ENCODE measurements around the gene NKAIN1. TPM values are rescaled to one million over a fixed set of nuclear protein-coding genes. Genes with fewer than 3 reads are reported as not detected.

The NKAIN1 gene
- total and polyA plus RNA-seq, 2 of the 13 experiments (the other 11 are each of a cell fraction or from before 2014, with no cell fraction given): 0.29 to 0.40 TPM

- Histone ChIP-seq H3K4me2 (ENCODE audit: low read depth, low read length) (peak overlapping the region; percentile 79), H3K9me3 (ENCODE audit: low read length) (no peaks in the 10 kb centered on the region), H4K20me1 (ENCODE audit: insufficient read depth, low read length) (peaks cover 2% of the 10 kb centered on the region; the same call in 1 of the 2 replicates), H3K27me3 (ENCODE audit: control insufficient read depth in 1 of 2, insufficient read depth in 2 of 2, low read length in 2 of 2) (peaks cover 1 to 11% of the 10 kb centered on the region in 2 experiments; a peak in 1 of 5 replicates), H3K4me3 (replicated peaks in 1 of 3; ENCODE audit: insufficient read depth in 1 of 3, low read depth in 2 of 3, low read length in 3 of 3) (peak overlapping the region; percentile 28 to 69 (median 34)), H3K27ac (ENCODE audit: extremely low read length, insufficient read depth, low read length) (no peak overlapping the region), H3K4me1 (ENCODE audit: insufficient read depth, low read length) (peaks cover 14% of the 10 kb centered on the region), H3K9ac (ENCODE audit: insufficient read depth, low read depth, low read length) (no peak overlapping the region), H3K79me2 (ENCODE audit: insufficient read depth, low read length) (no peaks in the 10 kb centered on the region), H3K36me3 (replicated peaks in 1 of 2; ENCODE audit: control insufficient read depth in 1 of 2, insufficient read depth in 2 of 2, low read length in 2 of 2) (no peaks in the 10 kb centered on the region), H2AFZ (ENCODE audit: low read length) (no peak overlapping the region)
- ATAC-seq (peak; percentile 80), DNase-seq (ENCODE audit: low spot score) (peak; percentile 23), FAIRE-seq (no peak)
- in situ Hi-C loops (cut with HindIII; ENCODE audit: extremely low pct_ligation_motif_present, low pct_unique_long_range_greater_than_20kb): loop anchor here (10.0 kb wide), 1 partner anchor 243 kb away; no protein-coding TSS in a partner anchor
- BruUV-seq (replicated peaks): no TSS peak
- CTCF ChIA-PET (ENCODE audit: low intra/inter-chr PET ratio, low total read pairs): interaction anchor here (1.2 to 1.6 kb wide), 3 partner anchors 11 to 153 kb away, joined by 5 to 8 read pairs (median 6); no protein-coding TSS in a partner anchor
- intact Hi-C loops (cut with micrococcal nuclease; ENCODE audit: unreplicated experiment): no loop called here
- POLR2A ChIA-PET: interaction anchor here (0.8 to 1.4 kb wide), 2 partner anchors 11 to 118 kb away, joined by 3 to 9 read pairs; no protein-coding TSS in a partner anchor
- WGBS (ENCODE audit: low lambda C conversion rate): 2% methylated on average over 23 of the region's 52 CpGs
- 0 out of 2 replicates have a peak, but pooled peaks have one; percentile 41 for TF ChIP-seq JUND (CRISPR knock-in tag; IDR thresholded peaks at IDR 0.05)
- no peak for TF ChIP-seq SOX13 (IDR thresholded peaks at IDR 0.05)
- no peak; a peak in 1 of 4 replicates for TF ChIP-seq SOX13 (CRISPR knock-in tag; conservative IDR thresholded peaks at IDR 0.05 in 1 of 2, IDR thresholded peaks at IDR 0.05 in 1 of 2)
- no peak for TF ChIP-seq ZNF230 (CRISPR knock-in tag; IDR thresholded peaks at IDR 0.05)
- TF ChIP-seq ZBTB20 (CRISPR knock-in tag; IDR thresholded peaks at IDR 0.05; ENCODE audit: borderline replicate concordance, low read depth): peak; percentile 13; the same call in 1 of the 2 replicates
- TF ChIP-seq ZNF556 (CRISPR knock-in tag; IDR thresholded peaks at IDR 0.05; ENCODE audit: borderline replicate concordance): no peak; the same call in 1 of the 2 replicates
- peak; percentile 46 for TF ChIP-seq HDAC1 (CRISPR knock-in tag; IDR thresholded peaks at IDR 0.05)
- TF ChIP-seq ZBTB38 (CRISPR knock-in tag; IDR thresholded peaks at IDR 0.05): peak; percentile 49; the same call in 1 of the 2 replicates
- TF ChIP-seq NCOR1 (IDR thresholded peaks at IDR 0.05; ENCODE audit: borderline replicate concordance, low read length): peak; percentile 49; the same call in 1 of the 2 replicates
- no peak for TF ChIP-seq NFIC (IDR thresholded peaks at IDR 0.05; ENCODE audit: low read length)
- peak; percentile 73; the same call in 1 of the 2 replicates for TF ChIP-seq MXD1 (CRISPR knock-in tag; IDR thresholded peaks at IDR 0.05)
- TF ChIP-seq DBP (CRISPR knock-in tag; IDR thresholded peaks at IDR 0.05; ENCODE audit: not compliant biosample characterization): no peak
- no peak for TF ChIP-seq KLF6 (CRISPR knock-in tag; IDR thresholded peaks at IDR 0.05)
- TF ChIP-seq NR3C1 (CRISPR knock-in tag; IDR thresholded peaks at IDR 0.05): no peak
- peak; percentile 41; the same call in 1 of the 2 replicates for TF ChIP-seq SALL1 (CRISPR knock-in tag; IDR thresholded peaks at IDR 0.05)
- TF ChIP-seq HMG20A (CRISPR knock-in tag; IDR thresholded peaks at IDR 0.05; ENCODE audit: borderline replicate concordance): no peak
- 0 out of 2 replicates have a peak, but pooled peaks have one; percentile 32 for TF ChIP-seq ZNF451 (CRISPR knock-in tag; IDR thresholded peaks at IDR 0.05)
- TF ChIP-seq ZNF33B (CRISPR knock-in tag; IDR thresholded peaks at IDR 0.05): no peak
- TF ChIP-seq ZBTB42 (CRISPR knock-in tag; IDR thresholded peaks at IDR 0.05): 0 out of 2 replicates have a peak, but pooled peaks have one; percentile 40
- no peak for TF ChIP-seq GMEB2 (CRISPR knock-in tag; IDR thresholded peaks at IDR 0.05; ENCODE audit: low read depth)
Measured at GRCh38 chr1:31181515-31182343, 58.0 kb downstream of the NKAIN1 start.

Data from HepG2 (cell line).